Heart right ventricle (tissue), 16 donors: ENCODE data around the gene LY6G5B. TPM values are rescaled to one million over a fixed set of nuclear protein-coding genes. Genes with fewer than 3 reads are reported as not detected.

Source experiments
- ATAC-seq, 8 donors: fragments of 200-7000 bp; cut with Tn5 transposase; one replicate each; pipeline ENCODE4 v1.9.1; 2020; ENCODE audit warnings: mild to moderate bottlenecking in 8 of 8, moderate library complexity in 8 of 8, moderate number of reproducible peaks in 1 of 8
- DNase-seq, 2 donors: peaks; one replicate each; pipeline ENCODE4 v3.0.0-alpha.2; 2020
- H3K27ac ChIP-seq, 10 donors: fragments of 200-600 bp; sonication (generic) in 2 of 10; one replicate each; pipeline versions ENCODE4 v1.5.0 to v1.8.0; 2020 to 2022; ENCODE audit warnings: mild to moderate bottlenecking in 3 of 10
- H3K27me3 ChIP-seq, 7 donors: fragments of 200-600 bp; one replicate each; pipeline ENCODE4 v1.8.0; 2021 to 2022; ENCODE audit warnings: mild to moderate bottlenecking in 2 of 7
- H3K36me3 ChIP-seq, 9 donors: fragments of 200-600 bp; sonication (generic) in 1 of 9; one replicate each; pipeline versions ENCODE4 v1.5.0 to v1.8.0; 2020 to 2022; ENCODE audit warnings: mild to moderate bottlenecking in 2 of 9
- H3K4me1 ChIP-seq, 9 donors: fragments of 200-600 bp; sonication (generic) in 1 of 9; one replicate each; pipeline versions ENCODE4 v1.5.0 to v1.8.0; 2020 to 2022; ENCODE audit warnings: mild to moderate bottlenecking in 4 of 9
- H3K4me3 ChIP-seq, 10 donors: fragments of 200-600 bp; sonication (generic) in 2 of 10; one replicate each; pipeline versions ENCODE4 v1.5.0 to v1.8.0; 2020 to 2022; ENCODE audit warnings: mild to moderate bottlenecking in 7 of 10, moderate library complexity in 2 of 10
- H3K9me3 ChIP-seq, 11 donors: fragments of 200-600 bp in 10 of 11; sonication (generic) in 2 of 11; one replicate each; pipeline versions ENCODE4 v1.5.0 to v1.8.0; 2013 to 2022; ENCODE audit warnings: mild to moderate bottlenecking in 2 of 11, control low read depth in 1 of 11, moderate library complexity in 1 of 11
- WGBS, 2 donors: extraction: QIAGEN DNeasy Blood & Tissue Kit; methylation state at CpG; one replicate each; pipeline ENCODE4 v1.1.7; 2013; ENCODE audit warnings: inconsistent platforms in 1 of 2; 5-methylcytosine and 5-hydroxymethylcytosine counted together
- intact Hi-C, 10 donors: fragments of 100-400 bp; cut with DNase I; formaldehyde crosslinking; loops; one replicate each; pipeline versions ENCODE4 v1.11.1 to v1.14.2; 2022
- polyA plus RNA-seq, 2 donors: library from polyadenylated mRNA; stranded (reverse); fragments of 200-250 nt; gene quantifications; one replicate each; pipeline ENCODE4 v1.2.3, GENCODE V29; 2013
- total RNA-seq, 10 donors: library from RNA; stranded (reverse); fragmentation: NEBNext Ultra II Directional in 3 of 10; extraction: Animal tissue kit (Norgen Biotek cat#: 25700) in 3 of 10; gene quantifications; one replicate each; pipeline versions ENCODE4 v1.2.1 to v1.2.4, GENCODE V29; 2021 to 2023
- TF ChIP-seq, protein P1 (sequence below), 9 donors: fragments of 200-600 bp; sonication (generic) in 2 of 9; IDR thresholded peaks; one replicate each; pipeline versions ENCODE4 v1.5.0 to v1.8.0; 2021 to 2022; ENCODE audit warnings: antibody characterized with exemption in 9 of 9, mild to moderate bottlenecking in 5 of 9, moderate library complexity in 1 of 9
- donor health status: Arrhythmogenic right ventricular cardiomyopathy.
- donor health status: ischemic (EF 13 %, LVEDD 7.1; RV severe dilation, severe dysfunction).
- donor health status: healthy with polysubstance abuse.
- donor health status: DM: no; HTN: yes; CAD: no.
- donor health status: DM: no; HTN: no; CAD: no.
- donor health status: ischemic (EF 25% LVEDD 6.9; RV normal size, moderate dysfunction).
- donor health status: ischemic (EF 25% LVEDD 5.7; RV mildly dilated, moderate dysfunction).
- donor health status: healthy.
- donor health status: DM: yes; HTN: yes; CAD: no.
- donor health status: Ischemic cardiomyopathy.
- donor health status: ischemic (EF 35%, LVEDD 5.7; RV mildly dilated, moderate dysfunction).
- donor health status: nonischemic (EF 11% LVEDD 7.7; RV severe dilation, severe dysfunction).
- donor health status: DM: yes; HTN: yes; CAD: no.
- donor health status: PGD.
- donor health status: ischemic (EF 29% LVEDD 5.4; RV normal size, mild dysfunction).
- donor health status: nonischemic (EF 23%, LVEDD 6.1; RV moderate dilation, normal function).

Gene LY6G5B
- total and polyA plus RNA-seq, 12 donors = 2.4 to 7.3 (median 3.8) TPM

GRCh38 chr6:31621991-31622390, 47.8 kb upstream of the LY6G5B start:
- no peaks in the 10 kb centered on the region for H3K9me3 ChIP-seq
- H3K27ac ChIP-seq = peak overlapping the region in 8 of 10 donors; percentile 12 to 99 (median 95)
- TF ChIP-seq, protein P1, sequence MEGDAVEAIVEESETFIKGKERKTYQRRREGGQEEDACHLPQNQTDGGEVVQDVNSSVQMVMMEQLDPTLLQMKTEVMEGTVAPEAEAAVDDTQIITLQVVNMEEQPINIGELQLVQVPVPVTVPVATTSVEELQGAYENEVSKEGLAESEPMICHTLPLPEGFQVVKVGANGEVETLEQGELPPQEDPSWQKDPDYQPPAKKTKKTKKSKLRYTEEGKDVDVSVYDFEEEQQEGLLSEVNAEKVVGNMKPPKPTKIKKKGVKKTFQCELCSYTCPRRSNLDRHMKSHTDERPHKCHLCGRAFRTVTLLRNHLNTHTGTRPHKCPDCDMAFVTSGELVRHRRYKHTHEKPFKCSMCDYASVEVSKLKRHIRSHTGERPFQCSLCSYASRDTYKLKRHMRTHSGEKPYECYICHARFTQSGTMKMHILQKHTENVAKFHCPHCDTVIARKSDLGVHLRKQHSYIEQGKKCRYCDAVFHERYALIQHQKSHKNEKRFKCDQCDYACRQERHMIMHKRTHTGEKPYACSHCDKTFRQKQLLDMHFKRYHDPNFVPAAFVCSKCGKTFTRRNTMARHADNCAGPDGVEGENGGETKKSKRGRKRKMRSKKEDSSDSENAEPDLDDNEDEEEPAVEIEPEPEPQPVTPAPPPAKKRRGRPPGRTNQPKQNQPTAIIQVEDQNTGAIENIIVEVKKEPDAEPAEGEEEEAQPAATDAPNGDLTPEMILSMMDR (IDR thresholded peaks at IDR 0.05) = no peak
- intact Hi-C loops = loop anchor here in 2 of 10 donors (2.0 to 5.0 kb wide), 2 partner anchors 31 to 275 kb away; partner anchors contain the start of genes BAG6 (in 1 of the 2) and EHMT2 (in 1 of the 2)
- peaks cover 0 to 48% (median 35%) of the 10 kb centered on the region in 9 donors for H3K36me3 ChIP-seq
- no peaks in the 10 kb centered on the region for H3K27me3 ChIP-seq
- no peak for DNase-seq
- peak overlapping the region in 8 of 10 donors; percentile 70 to 99 (median 86) for H3K4me3 ChIP-seq
- 21 to 26% methylated on average over 4 of the region's 4 CpGs for WGBS, 2 donors
- ATAC-seq = no peak
- peaks cover 0 to 24% (median 21%) of the 10 kb centered on the region in 9 donors for H3K4me1 ChIP-seq

DNA sequence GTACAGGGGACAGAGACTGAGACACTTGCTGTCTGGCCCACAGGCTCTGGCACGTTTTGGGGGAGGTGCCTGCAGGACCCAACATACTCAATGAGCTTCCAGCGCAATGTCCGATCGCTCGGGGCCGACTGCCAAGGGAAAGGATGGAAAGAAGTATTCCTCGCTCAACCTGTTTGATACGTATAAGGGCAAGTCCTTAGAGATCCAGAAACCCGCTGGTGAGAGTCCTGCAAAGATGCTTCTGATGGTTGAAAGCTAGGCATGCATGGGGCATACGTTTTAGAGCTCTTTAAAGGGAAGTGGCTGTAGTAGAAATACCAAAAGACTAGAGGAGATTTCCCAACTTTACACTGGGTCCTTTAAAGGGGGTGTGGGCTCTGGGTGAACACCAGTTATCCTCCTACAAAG, 47.1 kb upstream of the LY6G5B start:
- no peak for DNase-seq
- H3K27ac ChIP-seq = peak overlapping the region in 5 of 10 donors; percentile 12 to 99 (median 95)
- peaks cover 0 to 24% (median 21%) of the 10 kb centered on the region in 9 donors for H3K4me1 ChIP-seq
- no peaks in the 10 kb centered on the region for H3K9me3 ChIP-seq
- peaks cover 0 to 55% (median 42%) of the 10 kb centered on the region in 9 donors for H3K36me3 ChIP-seq
- H3K4me3 ChIP-seq = peak overlapping the region in 2 of 10 donors; percentile 74 to 79
- intact Hi-C loops = loop anchor here in 1 of 10 donors (5.0 kb wide), 1 partner anchor 275 kb away; the partner anchor contains the start of gene EHMT2
- TF ChIP-seq, protein P1 (IDR thresholded peaks at IDR 0.05) = no peak
- no peaks in the 10 kb centered on the region for H3K27me3 ChIP-seq
- 44 to 57% methylated on average over 10 of the region's 10 CpGs for WGBS, 2 donors
- ATAC-seq = no peak

- Histone ChIP-seq H3K27me3 (no peaks in the 10 kb centered on the region), H3K27ac (no peak overlapping the region), H3K9me3 (no peaks in the 10 kb centered on the region), H3K4me3 (no peak overlapping the region), H3K36me3 (peaks cover 4 to 69% (median 56%) of the 10 kb centered on the region in 9 donors), H3K4me1 (peaks cover 0 to 24% (median 21%) of the 10 kb centered on the region in 9 donors)
- ATAC-seq (no peak), DNase-seq (no peak)
- TF ChIP-seq, protein P1 (IDR thresholded peaks at IDR 0.05) = no peak
- intact Hi-C loops = loop anchor here in 1 of 10 donors (5.0 kb wide), 1 partner anchor 273 kb away; the partner anchor contains the start of gene EHMT2
- WGBS, 2 donors = 92 to 93% methylated on average over 10 of the region's 10 CpGs
Observed at GRCh38 chr6:31624070-31624469, 45.7 kb upstream of the LY6G5B start.

- ATAC-seq = no peak
- intact Hi-C loops = no loop called here
Observed at GRCh38 chr6:31626952-31627351, 42.8 kb upstream of the LY6G5B start.

More at GRCh38 chr6:31626952-31627351, 42.8 kb upstream of the LY6G5B start:
- no peak for DNase-seq
- no peak overlapping the region for H3K27ac ChIP-seq
- WGBS, 2 donors = 83 to 85% methylated on average over 10 of the region's 10 CpGs
- no peaks in the 10 kb centered on the region for H3K9me3 ChIP-seq
- TF ChIP-seq, protein P1 (IDR thresholded peaks at IDR 0.05) = no peak
- H3K36me3 ChIP-seq = peaks cover 17 to 98% (median 84%) of the 10 kb centered on the region in 9 donors
- H3K4me1 ChIP-seq = peaks cover 0 to 10% (median 8%) of the 10 kb centered on the region in 9 donors
- no peaks in the 10 kb centered on the region for H3K27me3 ChIP-seq
- H3K4me3 ChIP-seq = no peak overlapping the region
